ENCODE data around the gene CHST5. TPM values are rescaled to one million over a fixed set of nuclear protein-coding genes. Genes with fewer than 3 reads are reported as not detected.

The CHST5 gene
- total and polyA plus RNA-seq, 2 donors (not counting 1 experiment from before 2014, with no cell fraction given): 0.99 TPM; not detected in 1

DNA sequence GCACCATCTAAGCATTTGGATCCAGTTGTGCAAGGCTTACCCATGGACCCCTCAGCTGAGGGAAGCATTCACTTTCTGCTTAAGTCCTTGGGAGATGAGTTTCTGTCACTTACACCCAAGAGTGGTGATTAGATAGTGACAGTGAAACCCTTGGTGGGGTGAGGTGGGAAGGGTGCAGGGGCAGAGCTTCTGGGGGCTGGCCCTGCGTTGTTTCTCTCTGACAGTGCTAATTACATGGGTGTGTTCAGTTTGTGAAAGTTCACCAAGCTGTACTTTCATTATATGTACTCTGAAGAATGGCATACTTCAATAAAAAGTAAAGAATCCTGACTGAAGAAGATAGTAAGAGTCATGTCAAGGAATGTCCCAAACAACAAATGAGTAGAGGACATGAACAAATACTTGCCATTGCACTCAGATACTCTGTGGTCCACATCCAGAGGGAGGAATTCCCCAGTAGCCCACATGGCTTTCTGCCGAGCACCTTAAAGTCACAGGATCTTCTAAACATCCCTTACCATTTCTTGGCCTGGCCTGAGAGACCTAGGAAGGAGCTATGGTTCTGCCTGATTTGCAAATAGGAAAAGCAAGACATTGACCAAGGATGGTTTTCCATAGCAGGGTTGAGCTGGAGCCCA, 49.1 kb downstream of the CHST5 start:
- ChIA-PET CTCF (interaction anchor here (0.5 to 1.5 kb wide), 5 partner anchors 11 to 66 kb away, joined by 3 to 6 read pairs (median 4); no protein-coding TSS in a partner anchor), POLR2A (interaction anchor here (0.6 kb wide), 1 partner anchor 117 kb away, joined by 3 read pairs; no protein-coding TSS in a partner anchor)
- no peaks in the 10 kb centered on the region for H4K20me1 ChIP-seq (ENCODE audit: control insufficient read depth, insufficient read depth, low read length, poor library complexity, severe bottlenecking)
- TF ChIP-seq CTCF (IDR thresholded peaks at IDR 0.05): no peak
- H3K9ac ChIP-seq (ENCODE audit: low read length): no peak overlapping the region
- H3K27ac ChIP-seq (ENCODE audit: low read length in 2 of 2): no peak overlapping the region
- H3K9me3 ChIP-seq (ENCODE audit: control extremely low read depth in 1 of 3, control insufficient read depth in 2 of 3, insufficient read depth in 1 of 3, low read length in 2 of 3): no peaks in the 10 kb centered on the region
- WGBS (ENCODE audit: insufficient coverage): no CpG with 5 or more reads among the region's 2 CpGs
- Mint-ChIP-seq H3K4me3 (peak overlapping the region; percentile 21), H3K4me1 (peaks cover 31% of the 10 kb centered on the region), H3K27ac (peak overlapping the region; percentile 68), H3K27me3 (peaks cover 4% of the 10 kb centered on the region), H3K9me3 (ENCODE audit: insufficient read depth) (no peaks in the 10 kb centered on the region)
- ATAC-seq (ENCODE audit: low read depth) (no peak), DNase-seq (no peak)
- no peaks in the 10 kb centered on the region for H3K36me3 ChIP-seq (replicated peaks in 1 of 2; ENCODE audit: control extremely low read depth in 1 of 2, control insufficient read depth in 1 of 2, extremely low read depth in 1 of 2, insufficient read depth in 2 of 2, low read length in 1 of 2)
- no peaks in the 10 kb centered on the region for H3K27me3 ChIP-seq (replicated peaks in 1 of 4; ENCODE audit: control extremely low read depth in 1 of 4, control insufficient read depth in 3 of 4, insufficient read depth in 4 of 4, low read length in 3 of 4)
- peaks cover 0 to 3% of the 10 kb centered on the region in 2 donors for H3K4me1 ChIP-seq (ENCODE audit: control insufficient read depth in 2 of 2, insufficient read depth in 2 of 2, low read length in 2 of 2)
- no peaks in the 10 kb centered on the region for H3K79me2 ChIP-seq (ENCODE audit: control insufficient read depth, insufficient read depth, low read length)
- H3K4me2 ChIP-seq (replicated peaks; ENCODE audit: low read depth, low read length, poor library complexity, severe bottlenecking): no peak overlapping the region
- intact Hi-C loops (cut with micrococcal nuclease): no loop called here
- no peak overlapping the region for H3K4me3 ChIP-seq (ENCODE audit: control extremely low read depth in 1 of 5, extremely low read depth in 1 of 5, insufficient read depth in 1 of 5, low read depth in 2 of 5, low read length in 4 of 5)
- no peak overlapping the region for H2AFZ ChIP-seq (ENCODE audit: insufficient read depth, low read depth, low read length, poor library complexity, severe bottlenecking)

DNA sequence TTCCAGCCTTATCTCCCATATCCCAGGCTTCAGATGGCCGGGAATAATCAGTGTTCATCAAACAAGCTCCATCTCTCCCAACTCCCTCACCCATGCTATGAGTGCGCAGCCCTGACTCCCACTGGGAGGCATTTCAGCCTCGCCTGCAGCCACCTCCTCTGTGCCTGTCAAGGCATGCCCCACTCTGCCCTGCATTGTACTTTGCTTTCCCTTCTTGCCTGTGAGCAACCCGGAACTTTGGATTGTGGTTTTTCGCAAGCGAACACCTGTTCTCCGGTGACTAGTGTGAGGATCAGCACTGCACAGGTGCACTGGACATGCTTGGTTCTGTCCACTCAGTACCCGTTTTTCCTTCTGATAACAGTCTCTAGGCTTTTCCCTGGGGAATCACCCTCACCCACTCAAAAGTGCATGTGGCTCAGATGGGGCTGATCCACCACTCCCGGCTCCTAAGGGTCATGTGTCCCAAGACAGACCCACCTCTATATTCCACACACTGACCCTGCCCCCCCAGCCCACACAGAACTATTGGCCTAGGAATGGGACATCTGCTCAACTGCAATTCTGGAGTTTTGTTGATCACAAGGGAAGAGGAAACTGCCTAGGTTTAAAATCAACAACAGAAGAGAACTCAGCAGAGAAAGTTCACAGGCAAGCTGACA, 49.8 kb downstream of the CHST5 start:
- CTCF ChIA-PET: interaction anchor here (1.5 to 2.4 kb wide), 2 partner anchors 14 to 31 kb away, joined by 3 to 11 read pairs; no protein-coding TSS in a partner anchor
- TF ChIP-seq EZH2 (IDR thresholded peaks at IDR 0.05; ENCODE audit: borderline replicate concordance, insufficient read depth, low read depth, low read length, poor library complexity, severe bottlenecking) (no peak), CTCF (IDR thresholded peaks at IDR 0.05) (no peak)
- Histone ChIP-seq H3K4me3 (ENCODE audit: control extremely low read depth in 1 of 5, extremely low read depth in 1 of 5, insufficient read depth in 1 of 5, low read depth in 2 of 5, low read length in 4 of 5) (no peak overlapping the region), H3K4me2 (replicated peaks; ENCODE audit: low read depth, low read length, poor library complexity, severe bottlenecking) (no peak overlapping the region), H3K27me3 (replicated peaks in 1 of 4; ENCODE audit: control extremely low read depth in 1 of 4, control insufficient read depth in 3 of 4, insufficient read depth in 4 of 4, low read length in 3 of 4) (no peaks in the 10 kb centered on the region), H3K9me3 (ENCODE audit: control extremely low read depth in 1 of 3, control insufficient read depth in 2 of 3, insufficient read depth in 1 of 3, low read length in 2 of 3) (no peaks in the 10 kb centered on the region), H3K36me3 (replicated peaks in 1 of 2; ENCODE audit: control extremely low read depth in 1 of 2, control insufficient read depth in 1 of 2, extremely low read depth in 1 of 2, insufficient read depth in 2 of 2, low read length in 1 of 2) (no peaks in the 10 kb centered on the region), H3K9ac (ENCODE audit: low read length) (no peak overlapping the region), H3K27ac (ENCODE audit: low read length in 2 of 2) (no peak overlapping the region), H3K4me1 (ENCODE audit: control insufficient read depth in 2 of 2, insufficient read depth in 2 of 2, low read length in 2 of 2) (peaks cover 0 to 3% of the 10 kb centered on the region in 2 donors), H2AFZ (ENCODE audit: insufficient read depth, low read depth, low read length, poor library complexity, severe bottlenecking) (no peak overlapping the region), H4K20me1 (ENCODE audit: control insufficient read depth, insufficient read depth, low read length, poor library complexity, severe bottlenecking) (no peaks in the 10 kb centered on the region), H3K79me2 (ENCODE audit: control insufficient read depth, insufficient read depth, low read length) (no peaks in the 10 kb centered on the region)
- Mint-ChIP-seq H3K27me3 (peaks cover 4% of the 10 kb centered on the region), H3K4me1 (peaks cover 31% of the 10 kb centered on the region), H3K27ac (peak overlapping the region; percentile 68), H3K4me3 (peak overlapping the region; percentile 21), H3K9me3 (ENCODE audit: insufficient read depth) (no peaks in the 10 kb centered on the region)
- 81% methylated on average over 8 of the region's 9 CpGs for WGBS (ENCODE audit: insufficient coverage)
- intact Hi-C loops (cut with micrococcal nuclease): no loop called here
- POLR2A ChIA-PET: interaction anchor here (0.7 kb wide), 1 partner anchor 30 kb away, joined by 4 read pairs; no protein-coding TSS in a partner anchor
- DNase-seq (no peak), ATAC-seq (ENCODE audit: low read depth) (no peak)

Data from B cell (primary cell).